A673 (cell line): ENCODE data around the gene CFAP97D1.

Experiments used
- CTCF ChIP-seq: fragments of 300-800, 200-600 bp; sonication (generic); conservative IDR thresholded peaks from 2 replicates; pipeline ENCODE4 v1.5.1; 2017; ENCODE audit warnings: low read depth, mild to moderate bottlenecking, antibody characterized with exemption, low read length, moderate library complexity, mixed read lengths
- EZH2 ChIP-seq: fragments of 200-600 bp; sonication (generic); IDR thresholded peaks from 2 replicates; pipeline ENCODE4 v1.6.1; 2017; ENCODE audit warnings: borderline replicate concordance, low read depth, mild to moderate bottlenecking, mixed read lengths, antibody characterized with exemption, low read length; ENCODE audit not compliant: poor library complexity, severe bottlenecking

- no peak for TF ChIP-seq CTCF
- TF ChIP-seq EZH2 = no peak
Observed at GRCh38 chr17:43809121-43809520, 28.9 kb downstream of the CFAP97D1 start.
